ENCODE data around the gene TBX15.

DNA sequence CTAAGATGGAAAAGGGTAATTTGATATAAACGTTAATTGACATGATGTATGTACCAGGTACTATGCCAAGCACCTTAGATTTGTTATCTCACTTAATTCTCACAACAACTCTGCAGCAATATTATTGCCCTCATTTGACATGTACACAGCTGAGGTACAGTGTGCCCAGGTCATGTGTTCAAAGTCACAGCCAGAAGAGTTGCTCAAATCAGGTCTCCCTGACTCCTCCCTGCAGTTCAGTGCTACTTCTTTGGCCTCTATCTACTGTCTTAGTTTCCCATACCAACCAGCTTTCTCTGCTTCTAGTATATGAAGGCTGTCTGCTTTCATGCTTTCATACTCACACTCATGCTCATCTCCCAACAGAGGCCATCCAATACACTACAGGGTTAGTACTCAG is 15.1 kb downstream of the TBX15 start:
- no peak for TF ChIP-seq POLR2AphosphoS5 (IDR thresholded peaks at IDR 0.05; ENCODE audit: borderline replicate concordance, low read depth, low read length)
- TF ChIP-seq EZH2 (IDR thresholded peaks at IDR 0.05), result no peak
